Mesothelial cell of epicardium (in vitro differentiated cells): ENCODE data around the gene MT1F. TPM values are rescaled to one million over a fixed set of nuclear protein-coding genes. Genes with fewer than 3 reads are reported as not detected.

ENCODE experiments used
- DNase-seq, 2 experiments: peaks; one replicate each; pipeline ENCODE4 v3.0.0; 2021; ENCODE audit warnings: low spot score in 2 of 2; ENCODE audit not compliant: unreplicated experiment in 2 of 2
- H3K27ac Mint-ChIP-seq: 2 replicates; pipeline ENCODE4 v1.8.0; 2021; ENCODE audit warnings: mixed read lengths
- H3K27me3 Mint-ChIP-seq: 2 replicates; pipeline ENCODE4 v1.8.0; 2021; ENCODE audit warnings: low read depth, mixed read lengths
- H3K36me3 Mint-ChIP-seq: 2 replicates; pipeline ENCODE4 v1.8.0; 2021; ENCODE audit warnings: mixed read lengths
- H3K4me1 Mint-ChIP-seq: 2 replicates; pipeline ENCODE4 v1.8.0; 2021; ENCODE audit warnings: mixed read lengths
- H3K4me3 Mint-ChIP-seq: 2 replicates; pipeline ENCODE4 v1.8.0; 2021; ENCODE audit warnings: mild to moderate bottlenecking, moderate library complexity, mixed read lengths
- H3K9me3 Mint-ChIP-seq: 2 replicates; pipeline ENCODE4 v1.8.0; 2021; ENCODE audit warnings: mixed read lengths
- CTCF ChIP-seq: fragments of 200-600 bp; sonication (generic); IDR thresholded peaks from one replicate; pipeline ENCODE4 v1.5.0; 2021; ENCODE audit warnings: antibody characterized with exemption; ENCODE audit not compliant: unreplicated experiment
- total RNA-seq: library from RNA; stranded (reverse); gene quantifications from 3 replicates; pipeline ENCODE4 v1.2.1, GENCODE V29; 2021

The MT1F gene
- total RNA-seq, 1 donor from 2014 or later, result 0.63 TPM

- Mint-ChIP-seq H3K4me1 (peaks cover 18% of the 10 kb centered on the region), H3K36me3 (no peaks in the 10 kb centered on the region), H3K4me3 (no peak overlapping the region), H3K27ac (no peak overlapping the region), H3K9me3 (no peaks in the 10 kb centered on the region), H3K27me3 (peaks cover 74% of the 10 kb centered on the region)
- no peak for DNase-seq
- TF ChIP-seq CTCF, result no peak
Measured at GRCh38 chr16:56623637-56624036, 34.1 kb upstream of the MT1F start.

GRCh38 chr16:56625140-56625942 lies 32.4 kb upstream of the MT1F start, which contains the start of gene MT1E:
Gene MT1E (plus strand): TSS chr16:56625781. CDS start chr16:56625852, 71 bp downstream.
- DNase-seq, result no peak
- peaks cover 76% of the 10 kb centered on the region for H3K27me3 Mint-ChIP-seq
- peak within 1 kb of the TSS; percentile 66 for H3K4me3 Mint-ChIP-seq
- TF ChIP-seq CTCF, result no peak
- H3K27ac Mint-ChIP-seq, result no peak within 1 kb of the TSS
- H3K9me3 Mint-ChIP-seq, result no peaks in the 10 kb centered on the region
- peaks cover 18% of the 10 kb centered on the region for H3K4me1 Mint-ChIP-seq
- no peaks in the 10 kb centered on the region for H3K36me3 Mint-ChIP-seq

- no peak overlapping the region for H3K27ac Mint-ChIP-seq
Measured at GRCh38 chr16:56625943-56626654, 31.7 kb upstream of the MT1F start.

GRCh38 chr16:56626685-56627084 lies 31.1 kb upstream of the MT1F start:
- peaks cover 15% of the 10 kb centered on the region for H3K4me1 Mint-ChIP-seq
- H3K9me3 Mint-ChIP-seq, result no peaks in the 10 kb centered on the region
- H3K4me3 Mint-ChIP-seq, result no peak overlapping the region
- DNase-seq, result no peak
- H3K36me3 Mint-ChIP-seq, result no peaks in the 10 kb centered on the region
- peaks cover 81% of the 10 kb centered on the region for H3K27me3 Mint-ChIP-seq
- no peak overlapping the region for H3K27ac Mint-ChIP-seq
- TF ChIP-seq CTCF, result no peak

More at GRCh38 chr16:56625943-56626654, 31.7 kb upstream of the MT1F start:
- no peak for DNase-seq
- H3K27me3 Mint-ChIP-seq, result peaks cover 78% of the 10 kb centered on the region
- H3K4me1 Mint-ChIP-seq, result peaks cover 18% of the 10 kb centered on the region
- no peaks in the 10 kb centered on the region for H3K36me3 Mint-ChIP-seq
- TF ChIP-seq CTCF, result no peak
- H3K9me3 Mint-ChIP-seq, result no peaks in the 10 kb centered on the region
- peak overlapping the region; percentile 57 for H3K4me3 Mint-ChIP-seq

GRCh38 chr16:56628486-56629350 lies 29.0 kb upstream of the MT1F start:
- no peak for TF ChIP-seq CTCF
- DNase-seq, result no peak
- H3K9me3 Mint-ChIP-seq, result no peaks in the 10 kb centered on the region
- H3K36me3 Mint-ChIP-seq, result no peaks in the 10 kb centered on the region
- no peak overlapping the region for H3K27ac Mint-ChIP-seq
- H3K4me3 Mint-ChIP-seq, result no peak overlapping the region
- peaks cover 87% of the 10 kb centered on the region for H3K27me3 Mint-ChIP-seq
- H3K4me1 Mint-ChIP-seq, result peaks cover 19% of the 10 kb centered on the region
